CD4-positive, alpha-beta T cell (primary cell): ENCODE results near the gene SELP. TPM values are rescaled to one million over a fixed set of nuclear protein-coding genes. Genes with fewer than 3 reads are reported as not detected.
A peak's percentile ranks its signal among the peaks of the same experiment; 100 is the strongest.

Experiments
- ATAC-seq: fragments of 200-7000 bp; cut with Tn5 transposase; one replicate; pipeline ENCODE4 v1.10.0; 2022; ENCODE audit warnings: mild to moderate bottlenecking; ENCODE audit not compliant: poor library complexity
- CTCF ChIA-PET: fragments of 350-600 bp; sonication (Branson Sonifier 250); formaldehyde crosslinking; loops from one replicate; lab custom pipeline; 2021; ENCODE audit warnings: antibody characterized with exemption, inconsistent platforms; lab: Charles Lee
- POLR2A ChIA-PET: fragments of 350-600 bp; sonication (Branson Sonifier 250); formaldehyde crosslinking; loops from one replicate; lab custom pipeline; 2021; ENCODE audit warnings: antibody characterized with exemption, inconsistent platforms; lab: Charles Lee
- DNase-seq, 14 experiments: peaks; one replicate each; pipeline ENCODE4 v3.0.0-alpha.2; 2013 to 2020; ENCODE audit warnings: mixed read lengths in 2 of 14
- H3K27ac ChIP-seq, 2 donors: one replicate each; pipeline versions ENCODE4 v1.5.1 to v1.7.0; 2013; ENCODE audit warnings: low read length in 2 of 2, low read depth in 1 of 2, mild to moderate bottlenecking in 1 of 2
- H3K27me3 ChIP-seq, 2 experiments: 1 replicate in 1 of 2; 2 replicates in 1 of 2; pipeline versions ENCODE4 v1.6.1 to v1.7.0; 2013; ENCODE audit warnings: low read length in 2 of 2, control low read depth in 1 of 2, mild to moderate bottlenecking in 1 of 2, moderate library complexity in 1 of 2; ENCODE audit not compliant: insufficient read depth in 2 of 2, control insufficient read depth in 1 of 2
- H3K36me3 ChIP-seq: one replicate; pipeline ENCODE4 v1.6.1; 2013; ENCODE audit warnings: low read length, control low read depth; ENCODE audit not compliant: insufficient read depth
- H3K4me1 ChIP-seq: one replicate; pipeline ENCODE4 v1.6.1; 2013; ENCODE audit warnings: low read length, control low read depth; ENCODE audit not compliant: insufficient read depth
- H3K4me3 ChIP-seq: one replicate; pipeline ENCODE4 v1.5.1; 2013; ENCODE audit warnings: mild to moderate bottlenecking, low read length, moderate library complexity
- H3K9me3 ChIP-seq, 2 experiments: 1 replicate in 1 of 2; 2 replicates in 1 of 2; pipeline versions ENCODE4 v1.6.1 to v1.7.0; 2013; ENCODE audit warnings: low read length in 2 of 2, mild to moderate bottlenecking in 2 of 2, control low read depth in 1 of 2, moderate library complexity in 1 of 2; ENCODE audit not compliant: control insufficient read depth in 1 of 2, insufficient read depth in 1 of 2
- H3K27ac Mint-ChIP-seq: one replicate; pipeline ENCODE4 v1.8.0; 2020; ENCODE audit warnings: mixed read lengths
- H3K27me3 Mint-ChIP-seq: one replicate; pipeline ENCODE4 v1.8.0; 2021; ENCODE audit warnings: mixed read lengths
- H3K36me3 Mint-ChIP-seq: one replicate; pipeline ENCODE4 v1.8.0; 2021; ENCODE audit warnings: low read depth, mixed read lengths
- H3K4me1 Mint-ChIP-seq: one replicate; pipeline ENCODE4 v1.8.0; 2021; ENCODE audit warnings: low read depth, mixed read lengths
- H3K4me3 Mint-ChIP-seq: one replicate; pipeline ENCODE4 v1.8.0; 2020; ENCODE audit warnings: mild to moderate bottlenecking, mixed read lengths
- H3K9me3 Mint-ChIP-seq: one replicate; pipeline ENCODE4 v1.8.0; 2020; ENCODE audit warnings: mixed read lengths
- CTCF ChIP-seq: fragments of 200-600 bp; IDR thresholded peaks from one replicate; pipeline ENCODE4 v1.8.0; 2022; ENCODE audit warnings: antibody characterized with exemption, mild to moderate bottlenecking
- intact Hi-C, 2 experiments: fragments of 100-400 bp; cut with DNase I in 1 of 2; cut with micrococcal nuclease in 1 of 2; formaldehyde crosslinking; loops; one replicate each; pipeline versions ENCODE4 v1.15.1 to v1.9.0; 2023 to 2025; cut with DNase I, micrococcal nuclease
- polyA plus RNA-seq, 2 donors: library from polyadenylated mRNA; unstranded; fragments of 120-200 nt; gene quantifications; one replicate each; pipeline ENCODE4 v1.2.1, GENCODE V29; 2013
- total RNA-seq, 174 experiments: library from RNA in 2 of 174; stranded (reverse) in 2 of 174; gene quantifications; one replicate each; pipeline ENCODE4 v1.2.3 and lab custom pipeline; 2021 to 2026

The SELP gene
- total RNA-seq (1 to 10 TPM; 1.3 to 1.4 TPM), total RNA-seq (lab: John Stamatoyannopoulos, UW) (0.11 to 11.5 (median 1.9) reads per million in 172 experiments)
- 1.3 TPM for polyA plus RNA-seq (2013, experiment 1 of 2)
- polyA plus RNA-seq (2013, experiment 2 of 2): 2.3 TPM

GRCh38 chr1:169630006-169630405, at the start of gene SELP:
Gene SELP, minus strand, starts transcription at chr1:169630124. Its CDS starts 50 bp downstream, at chr1:169630074.
- H3K27ac Mint-ChIP-seq: peak within 1 kb of the TSS; percentile 83
- H3K27ac ChIP-seq: no peak within 1 kb of the TSS
- ATAC-seq (no peak), DNase-seq (no peak)
- ChIA-PET POLR2A (interaction anchor here (0.7 to 1.4 kb wide), 2 partner anchors 13 to 63 kb away, joined by 3 to 7 read pairs; no protein-coding TSS in a partner anchor), CTCF (interaction anchor here (1.7 kb wide), 1 partner anchor 82 kb away, joined by 3 read pairs; no protein-coding TSS in a partner anchor)
- peaks cover 10 to 19% of the 10 kb centered on the region in 2 experiments for H3K9me3 ChIP-seq
- H3K36me3 ChIP-seq: no peaks in the 10 kb centered on the region
- H3K9me3 Mint-ChIP-seq: peaks cover 6% of the 10 kb centered on the region
- peaks cover 21% of the 10 kb centered on the region for H3K4me1 ChIP-seq
- no peaks in the 10 kb centered on the region for H3K27me3 Mint-ChIP-seq
- no peak for TF ChIP-seq CTCF
- H3K27me3 ChIP-seq: no peaks in the 10 kb centered on the region
- no peak within 1 kb of the TSS for H3K4me3 Mint-ChIP-seq
- H3K4me3 ChIP-seq: no peak within 1 kb of the TSS
- peaks cover 12% of the 10 kb centered on the region for H3K36me3 Mint-ChIP-seq
- intact Hi-C loops: no loop called here
- peaks cover 58% of the 10 kb centered on the region for H3K4me1 Mint-ChIP-seq

GRCh38 chr1:169679692-169680091, 49.8 kb upstream of the SELP start:
- H3K36me3 ChIP-seq: no peaks in the 10 kb centered on the region
- H3K4me3 Mint-ChIP-seq: no peak overlapping the region
- ChIA-PET POLR2A (interaction anchor here (0.7 to 11.0 kb wide), 4 partner anchors 13 to 94 kb away, joined by 3 to 150 read pairs (median 3); partner anchors contain the start of gene F5), CTCF (interaction anchor here (1.5 to 1.7 kb wide), 2 partner anchors 11 to 32 kb away, joined by 4 read pairs; no protein-coding TSS in a partner anchor)
- peaks cover 63% of the 10 kb centered on the region for H3K4me1 Mint-ChIP-seq
- no peaks in the 10 kb centered on the region for H3K27me3 Mint-ChIP-seq
- intact Hi-C loops: loop anchor here (1.0 to 5.0 kb wide), 2 partner anchors 41 to 67 kb away; no protein-coding TSS in a partner anchor
- no peak overlapping the region for H3K27ac ChIP-seq
- no peaks in the 10 kb centered on the region for H3K9me3 Mint-ChIP-seq
- no peaks in the 10 kb centered on the region for H3K27me3 ChIP-seq
- ATAC-seq: no peak
- H3K27ac Mint-ChIP-seq: peak overlapping the region; percentile 72
- peaks cover 54% of the 10 kb centered on the region for H3K4me1 ChIP-seq
- H3K4me3 ChIP-seq: no peak overlapping the region
- no peak for TF ChIP-seq CTCF
- DNase-seq: no peak
- no peaks in the 10 kb centered on the region for H3K36me3 Mint-ChIP-seq
- H3K9me3 ChIP-seq: no peaks in the 10 kb centered on the region

GRCh38 chr1:169676001-169676400, 46.1 kb upstream of the SELP start:
- Mint-ChIP-seq H3K4me3 (peak overlapping the region; percentile 18), H3K4me1 (peaks cover 66% of the 10 kb centered on the region), H3K36me3 (no peaks in the 10 kb centered on the region), H3K27me3 (no peaks in the 10 kb centered on the region), H3K9me3 (peaks cover 3% of the 10 kb centered on the region), H3K27ac (peak overlapping the region; percentile 55)
- ATAC-seq: no peak
- Histone ChIP-seq H3K9me3 (no peaks in the 10 kb centered on the region), H3K4me1 (peaks cover 31% of the 10 kb centered on the region), H3K4me3 (no peak overlapping the region), H3K27ac (no peak overlapping the region), H3K27me3 (no peaks in the 10 kb centered on the region), H3K36me3 (no peaks in the 10 kb centered on the region)
- ChIA-PET CTCF (interaction anchor here (1.4 kb wide), 1 partner anchor 14 kb away, joined by 3 read pairs; no protein-coding TSS in a partner anchor), POLR2A (interaction anchor here (0.8 to 11.0 kb wide), 3 partner anchors 16 to 71 kb away, joined by 3 to 150 read pairs (median 3); no protein-coding TSS in a partner anchor)
- TF ChIP-seq CTCF: no peak
- no peak for DNase-seq
- intact Hi-C loops: no loop called here
